K562 (cell line): ENCODE results near the gene PIK3CD. TPM values are rescaled to one million over a fixed set of nuclear protein-coding genes. Genes with fewer than 3 reads are reported as not detected.

Experiments used
- C11orf30 ChIP-seq: fragments of 450-650 bp; IDR thresholded peaks from 2 replicates; pipeline ENCODE4 v1.6.1; 2016; ENCODE audit warnings: low read depth, mild to moderate bottlenecking
- CHD1 ChIP-seq: fragments of 200-600 bp; sonication (generic); IDR thresholded peaks from one replicate; pipeline ENCODE4 v1.6.1; 2012; ENCODE audit warnings: mild to moderate bottlenecking, moderate library complexity, low read length, inconsistent platforms
- CREB3 ChIP-seq: fragments of 450-650 bp; conservative IDR thresholded peaks from 2 replicates; pipeline ENCODE4 v1.6.1; 2016; ENCODE audit warnings: missing genetic modification characterization, low read depth, mild to moderate bottlenecking, missing compliant biosample characterization, moderate library complexity
- CTBP1 ChIP-seq: fragments of 450-650 bp; IDR thresholded peaks from 2 replicates; pipeline ENCODE4 v1.6.1; 2016; ENCODE audit warnings: borderline replicate concordance
- HDAC1 ChIP-seq, 2 experiments: fragments of 450-650 bp; IDR thresholded peaks; 2 replicates each; pipeline ENCODE4 v1.6.1; 2016 to 2017; ENCODE audit warnings: inconsistent platforms in 1 of 2, mild to moderate bottlenecking in 1 of 2, moderate library complexity in 1 of 2
- KHSRP ChIP-seq: fragments of 450-650 bp; IDR thresholded peaks from 2 replicates; pipeline ENCODE4 v1.6.1; 2017
- NCOA1 ChIP-seq: fragments of 450-650 bp; IDR thresholded peaks from 2 replicates; pipeline ENCODE4 v1.6.1; 2016; ENCODE audit warnings: low read depth
- NR2C2 ChIP-seq, 2 experiments: fragments of 200-800 bp in 1 of 2; sonication (Bioruptor generic) in 1 of 2; sonication (generic) in 1 of 2; formaldehyde crosslinking in 1 of 2; IDR thresholded peaks; 2 replicates each; pipeline versions ENCODE4 v1.6.1 to v1.8.0; 2016 to 2022; ENCODE audit warnings: mild to moderate bottlenecking in 1 of 2, missing compliant biosample characterization in 1 of 2, missing genetic modification characterization in 1 of 2, missing genetic modification reagents in 1 of 2
- NRF1 ChIP-seq, 2 experiments: fragments of 450-650 bp; IDR thresholded peaks in 1 of 2; conservative IDR thresholded peaks in 1 of 2; 2 replicates each; pipeline ENCODE4 v1.6.1; 2014; ENCODE audit warnings: mild to moderate bottlenecking in 2 of 2
- REST ChIP-seq, 2 experiments: fragments of 450-650 bp; formaldehyde crosslinking in 1 of 2; IDR thresholded peaks; 2 replicates each; pipeline versions ENCODE4 v1.4.0 to v1.6.1; 2014 to 2020; ENCODE audit warnings: mild to moderate bottlenecking in 2 of 2, borderline replicate concordance in 1 of 2, low read depth in 1 of 2
- SLC30A9 ChIP-seq: fragments of 250-450 bp; sonication (Bioruptor Pico); IDR thresholded peaks from 2 replicates; pipeline ENCODE4 v1.8.0; 2022; ENCODE audit warnings: mild to moderate bottlenecking, moderate library complexity
- TEAD1 ChIP-seq, 2 experiments: fragments of 450-650 bp in 1 of 2; sonication (generic) in 1 of 2; formaldehyde crosslinking; IDR thresholded peaks; 2 replicates each; pipeline versions ENCODE4 v1.4.0 to v1.8.0; 2020 to 2022; ENCODE audit warnings: mild to moderate bottlenecking in 2 of 2, missing genetic modification reagents in 1 of 2
- THAP12 ChIP-seq: fragments of 250-450 bp; sonication (Bioruptor Pico); IDR thresholded peaks from 2 replicates; pipeline ENCODE4 v1.9.0; 2021; ENCODE audit warnings: mild to moderate bottlenecking, inconsistent platforms
- ZNF507 ChIP-seq: conservative IDR thresholded peaks from 2 replicates; pipeline ENCODE4 v1.6.1; 2017; ENCODE audit warnings: missing genetic modification characterization, missing compliant biosample characterization
- ZNF76 ChIP-seq: fragments of 250-450 bp; sonication (Bioruptor Pico); IDR thresholded peaks from 2 replicates; pipeline ENCODE4 v1.4.0; 2020; ENCODE audit warnings: mild to moderate bottlenecking, moderate library complexity, borderline replicate concordance
- polyA plus RNA-seq, 8 experiments: library from polyadenylated mRNA; depleted of rRNA in 4 of 8; stranded (reverse) in 5 of 8; unstranded in 3 of 8; fragments of >200 nt; fragmentation: Nextera tagmentation in 2 of 8; fragmentation: Illumina TruSeq in 1 of 8; extraction: Ambion mirVana in 2 of 8; extraction: Trizol in 1 of 8; gene quantifications; 2 replicates each; pipeline versions ENCODE4 v1.2.1 to v1.2.3, GENCODE V29; 2011 to 2014; ENCODE audit warnings: inconsistent platforms in 1 of 8, missing spikeins in 1 of 8
- total RNA-seq, 7 experiments: library from RNA; depleted of rRNA in 6 of 7; stranded (reverse); fragments of >200 nt in 6 of 7; fragmentation: Illumina TruSeq in 2 of 7; extraction: Trizol in 2 of 7; gene quantifications; 2 replicates each; pipeline versions ENCODE4 v1.2.1 to v1.2.3, GENCODE V29; 2011 to 2021; ENCODE audit warnings: low replicate concordance in 1 of 7

The PIK3CD gene
- total and polyA plus RNA-seq, 9 of the 15 experiments (the other 6 are each of a cell fraction or from before 2014, with no cell fraction given), result 1.8 to 20.8 (median 7.2) TPM

- TF ChIP-seq REST (IDR thresholded peaks at IDR 0.05; ENCODE audit: borderline replicate concordance), result peak; percentile 60; the same call in 1 of the 2 replicates
- TF ChIP-seq REST (CRISPR knock-in tag; IDR thresholded peaks at IDR 0.05; ENCODE audit: low read depth), result no peak
- peak; percentile 43 to 59; a peak in 1 of 4 replicates for TF ChIP-seq TEAD1 (CRISPR knock-in tag; IDR thresholded peaks at IDR 0.05)
- TF ChIP-seq SLC30A9 (CRISPR knock-in tag), result no peak
- TF ChIP-seq ZNF76 (CRISPR knock-in tag), result no peak
- no peak for TF ChIP-seq NRF1 (conservative IDR thresholded peaks at IDR 0.05 in 1 of 2, IDR thresholded peaks at IDR 0.05 in 1 of 2)
- no peak for TF ChIP-seq KHSRP
- TF ChIP-seq NCOA1, result no peak
- no peak for TF ChIP-seq HDAC1 (IDR thresholded peaks at IDR 0.05)
- no peak for TF ChIP-seq CHD1
- TF ChIP-seq ZNF507 (tag), result no peak
- TF ChIP-seq THAP12 (CRISPR knock-in tag), result no peak
- no peak for TF ChIP-seq C11orf30
- 0 out of 2 replicates have a peak, but pooled peaks have one; percentile 34 for TF ChIP-seq CREB3 (tag)
- no peak for TF ChIP-seq NR2C2 (CRISPR knock-in tag; IDR thresholded peaks at IDR 0.05)
- no peak for TF ChIP-seq NR2C2 (tag; IDR thresholded peaks at IDR 0.05)
- TF ChIP-seq CTBP1, result peak; percentile 60; the same call in 1 of the 2 replicates
These were observed 36.0 kb upstream of the PIK3CD start (continued) for GRCh38 chr1:9615316-9616063.
